NCI-H774 (cell line): ENCODE measurements around the gene MGP.

Experiments
- DNase-seq: peaks from one replicate; lab custom pipeline; 2025; lab: John Stamatoyannopoulos, UW

Gene MGP

DNA sequence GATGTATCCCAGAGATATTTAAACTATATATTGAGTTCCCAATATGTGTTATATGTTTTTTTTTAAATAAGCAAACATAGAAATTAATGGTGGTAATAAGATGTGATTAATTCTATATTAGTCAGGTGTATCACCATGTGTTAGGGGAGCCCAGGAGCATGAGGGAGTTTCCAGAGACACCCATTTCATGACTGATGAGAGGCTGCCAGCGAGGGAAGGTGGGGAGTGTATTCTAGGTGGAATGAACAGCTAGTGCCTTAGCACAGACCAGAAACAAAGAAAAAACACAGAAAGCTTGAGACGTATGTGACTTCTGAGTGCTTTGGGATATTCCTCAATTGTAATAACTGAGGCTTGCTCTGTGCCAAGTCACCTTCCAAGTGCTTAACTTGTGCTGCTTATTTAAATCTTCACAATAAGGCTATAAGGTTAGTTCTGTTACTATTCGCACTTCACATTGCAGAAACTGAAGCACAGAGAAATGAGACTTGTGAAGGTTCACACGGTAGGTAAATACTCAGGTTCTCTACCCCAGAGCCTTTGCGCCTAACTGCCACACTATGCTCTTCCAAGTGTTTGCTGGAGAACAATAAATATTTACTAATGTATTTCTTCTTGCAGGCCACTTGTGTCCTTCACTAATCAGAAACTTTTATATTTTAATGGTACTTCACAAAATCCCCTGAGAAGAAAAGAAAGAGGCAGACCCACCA is 17.9 kb upstream of the MGP start:
- no peak for DNase-seq

DNA sequence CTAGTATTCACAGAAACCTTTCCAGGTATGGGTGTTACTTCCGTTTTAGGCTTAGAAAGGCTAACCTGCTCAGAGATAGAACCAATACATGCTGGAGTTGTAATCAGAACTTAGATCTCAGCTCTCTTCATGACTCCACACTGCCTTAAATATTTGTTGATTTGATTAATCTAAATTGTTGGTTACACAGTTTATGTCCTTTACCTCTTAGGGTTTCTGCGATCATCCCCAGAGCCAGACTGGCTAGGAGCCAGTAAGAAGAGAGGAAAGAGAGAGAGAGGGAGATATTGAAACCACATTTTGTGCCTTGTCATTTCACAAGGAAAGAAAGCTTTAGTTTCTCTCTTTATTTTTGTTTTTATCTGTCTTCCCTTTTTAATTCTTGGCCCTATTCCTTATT is 16.8 kb upstream of the MGP start:
- no peak for DNase-seq

DNA sequence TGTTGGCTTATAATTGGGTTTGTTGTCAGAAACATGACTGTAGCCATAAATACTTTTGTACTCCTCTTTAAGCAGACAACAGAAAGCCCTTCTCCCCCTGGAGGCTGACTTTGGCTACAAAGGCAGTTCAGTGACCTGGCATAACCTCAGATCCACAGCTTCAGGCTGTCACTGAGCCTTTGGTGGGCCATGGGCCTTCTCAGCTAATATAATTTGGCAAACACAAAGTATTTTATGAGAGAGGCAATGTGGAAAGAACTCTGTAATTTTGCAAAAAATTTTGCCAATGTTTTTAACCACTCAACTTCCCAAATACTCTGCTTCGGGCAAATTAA is 15.5 kb upstream of the MGP start:
- no peak for DNase-seq

DNA sequence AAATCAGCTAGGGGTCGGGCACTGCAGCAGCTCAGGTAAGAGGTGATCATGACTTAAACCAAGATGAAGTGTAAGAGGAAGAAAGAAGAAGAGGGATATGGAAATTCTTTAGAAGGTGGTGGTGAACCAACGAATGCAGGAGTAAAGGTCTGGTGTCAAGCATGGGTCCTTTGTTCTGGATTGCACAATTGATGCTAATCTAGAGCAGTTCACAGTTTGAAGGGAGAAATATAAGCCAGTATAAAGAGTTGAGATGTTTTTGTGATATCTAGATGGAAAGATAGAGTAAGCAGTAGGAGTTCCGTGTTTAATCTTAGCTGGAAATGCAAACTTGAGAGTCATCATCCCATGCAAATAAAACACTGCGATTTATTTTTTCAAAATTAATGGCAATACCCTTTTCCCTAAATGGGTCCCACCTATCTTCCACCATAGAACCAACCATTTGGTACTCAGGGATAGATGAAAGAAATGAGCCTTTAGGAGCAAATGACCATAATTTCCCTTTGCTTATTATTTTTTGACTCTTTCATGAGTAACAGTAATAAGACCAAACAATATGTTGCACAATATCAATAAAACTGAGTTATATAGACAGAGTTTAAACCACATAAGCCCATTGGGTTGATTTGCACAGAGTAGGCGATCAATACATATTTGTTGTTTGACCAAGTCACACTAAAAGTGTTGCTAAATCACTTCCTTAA is 15.0 kb upstream of the MGP start:
- DNase-seq: no peak

DNA sequence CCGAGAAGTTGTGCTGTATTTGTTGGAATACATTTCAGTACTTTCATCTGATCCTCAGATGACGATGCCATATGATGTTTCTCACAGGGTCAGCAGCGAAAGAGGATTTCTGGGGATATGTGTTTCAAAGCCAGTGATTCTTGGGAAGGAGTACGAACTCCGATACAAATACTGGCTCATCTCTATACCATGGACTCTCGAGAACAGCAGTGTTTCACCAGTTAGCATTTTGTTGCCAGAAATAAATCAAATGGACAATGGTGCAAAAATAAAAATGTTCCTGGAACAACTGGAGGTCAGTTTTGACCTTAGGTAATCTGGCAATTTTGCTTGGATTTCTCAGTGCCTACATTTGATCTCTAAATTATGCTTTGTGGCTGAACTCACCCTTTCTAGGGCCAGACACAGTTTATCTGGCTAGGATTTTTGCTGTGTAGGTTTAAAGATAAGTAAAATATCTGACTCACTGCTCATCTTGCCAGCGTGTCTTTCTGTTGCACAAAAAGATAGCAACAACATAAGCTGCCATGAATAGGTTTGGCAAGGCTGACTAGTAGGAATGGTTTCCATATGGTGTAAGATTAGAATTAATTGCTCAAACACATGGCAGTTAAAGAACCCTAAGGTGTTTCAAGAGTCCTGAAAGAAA is 11.0 kb upstream of the MGP start:
- no peak for DNase-seq

DNA sequence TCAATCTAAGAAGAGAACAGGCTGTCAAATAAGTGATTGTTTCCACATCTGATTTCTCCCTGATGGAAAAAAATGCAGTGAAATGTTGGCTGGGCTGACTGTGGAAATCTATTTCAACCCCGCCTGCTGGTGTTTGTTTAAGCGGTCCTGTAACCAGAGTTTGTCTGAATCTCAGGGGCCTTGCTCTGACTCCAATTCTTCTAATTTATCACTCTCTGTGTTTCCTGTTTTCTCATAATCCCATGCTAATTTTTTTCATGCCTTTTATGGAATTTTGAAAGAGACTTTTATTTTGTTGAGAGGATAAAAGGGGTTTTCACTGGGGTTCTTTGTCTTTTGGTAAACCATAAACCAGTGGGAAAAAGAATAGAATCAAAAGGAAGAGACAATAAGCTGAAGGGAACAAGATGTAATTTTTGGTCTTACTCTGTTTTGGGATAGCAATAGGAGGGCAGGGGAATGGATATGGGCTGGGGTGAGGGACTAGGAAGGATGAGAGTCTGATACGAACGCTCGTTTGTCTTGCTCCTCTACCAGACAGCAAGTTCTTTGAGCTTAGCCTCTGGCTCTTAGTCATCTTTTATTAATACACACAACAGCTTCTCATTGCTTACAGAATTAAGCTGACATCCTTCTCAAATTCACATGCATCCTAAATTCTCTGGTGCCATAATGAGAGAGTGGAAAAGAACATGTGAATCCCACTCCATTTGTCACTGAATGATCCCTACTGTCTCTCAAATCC is 8.0 kb upstream of the MGP start:
- DNase-seq: no peak

DNA sequence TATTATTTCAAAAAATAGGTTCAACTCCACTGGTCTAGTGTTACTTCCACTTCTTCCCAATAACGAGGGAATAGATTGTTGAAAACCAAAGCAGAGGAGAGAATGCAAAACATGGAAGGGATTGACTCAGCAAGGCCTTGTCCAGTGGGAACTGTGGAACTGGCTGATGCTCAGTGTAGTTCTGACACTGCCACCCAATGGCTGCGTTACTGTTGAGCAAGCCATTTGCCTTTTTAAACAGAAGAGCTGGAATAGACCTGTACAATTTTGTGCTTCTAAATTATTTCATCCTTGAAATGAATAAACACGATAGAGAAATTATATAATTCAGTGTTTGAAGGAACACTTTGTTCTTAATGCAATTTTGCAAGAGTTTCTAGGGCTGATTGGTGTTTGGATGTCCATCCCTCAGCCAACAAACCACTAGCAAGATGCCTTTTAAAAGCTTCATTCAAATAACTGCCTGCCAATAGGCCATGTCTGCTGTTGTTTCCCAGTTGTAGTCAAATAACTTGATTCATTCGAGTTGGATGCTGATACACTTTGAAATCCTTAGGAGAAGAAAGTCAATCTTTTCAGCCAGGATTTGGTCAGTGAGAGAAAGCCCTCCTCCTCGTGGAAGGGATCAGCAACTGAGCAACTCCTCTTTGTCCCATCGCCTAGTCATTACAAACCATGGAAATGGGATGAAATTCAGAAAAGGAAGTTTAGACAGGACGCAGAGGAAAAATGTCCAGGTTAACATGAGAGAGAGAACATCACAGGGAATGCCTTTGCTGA is 7.3 kb upstream of the MGP start:
- DNase-seq: no peak

DNA sequence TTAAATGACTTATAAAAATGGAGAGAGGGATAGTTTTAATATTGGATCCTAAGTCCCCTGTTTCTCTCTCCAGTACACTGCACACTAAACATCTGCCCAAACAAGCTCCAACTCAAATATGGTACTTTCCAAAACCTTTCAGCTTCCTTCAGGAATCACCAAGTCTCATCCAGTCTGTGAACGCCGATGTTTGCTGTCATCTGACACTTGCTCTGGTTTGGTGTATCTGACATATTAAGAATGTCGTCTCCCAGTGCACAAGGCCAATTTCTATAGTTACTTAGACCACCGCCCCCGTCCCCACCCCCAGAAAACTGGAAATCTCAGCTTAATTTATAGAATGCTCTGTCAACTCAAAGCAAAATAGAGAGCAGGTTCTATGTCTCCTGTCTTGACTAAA is 5.0 kb upstream of the MGP start:
- DNase-seq: no peak

DNA sequence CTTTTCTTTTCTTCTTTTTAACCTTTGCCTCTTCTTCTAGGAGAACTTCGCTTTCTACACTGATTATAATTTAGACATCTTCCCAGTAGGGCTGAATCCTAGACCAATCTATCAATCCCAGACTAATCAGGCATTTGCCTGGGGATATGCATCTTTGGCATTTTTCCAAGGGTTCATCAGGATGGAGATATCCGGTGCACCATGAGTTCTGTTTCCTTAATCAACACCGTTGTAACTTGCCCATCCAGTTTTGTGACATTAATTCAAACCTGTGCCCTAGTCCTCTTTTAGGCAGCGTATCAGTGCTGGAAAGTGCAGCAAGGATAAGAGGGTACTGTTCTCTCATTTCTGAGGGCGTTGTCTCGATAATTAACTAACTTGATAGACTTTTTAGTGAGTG is 617 bp upstream of the MGP start:
- DNase-seq: no peak

DNA sequence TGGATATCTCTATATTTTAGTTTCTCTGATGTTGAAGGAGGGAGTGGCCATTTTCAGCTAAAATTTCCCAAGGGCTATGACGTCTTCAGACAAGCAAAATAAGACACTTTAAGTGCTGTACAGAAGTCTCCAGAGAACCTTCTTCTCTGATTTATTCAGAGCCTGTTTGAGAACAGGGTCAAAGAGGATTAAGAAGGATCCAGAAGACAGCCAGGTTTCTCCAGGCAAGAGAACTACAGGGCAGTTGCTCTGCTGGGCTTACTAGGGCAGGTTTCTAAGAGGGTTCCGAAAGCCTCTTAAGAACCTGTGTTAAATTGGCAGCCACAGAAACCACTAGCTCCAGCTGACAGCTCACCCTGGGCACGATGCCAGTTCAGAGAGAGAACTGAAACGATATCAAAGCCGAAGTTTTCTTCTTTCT is 1.2 kb downstream of the MGP start:
- no peak for DNase-seq

DNA sequence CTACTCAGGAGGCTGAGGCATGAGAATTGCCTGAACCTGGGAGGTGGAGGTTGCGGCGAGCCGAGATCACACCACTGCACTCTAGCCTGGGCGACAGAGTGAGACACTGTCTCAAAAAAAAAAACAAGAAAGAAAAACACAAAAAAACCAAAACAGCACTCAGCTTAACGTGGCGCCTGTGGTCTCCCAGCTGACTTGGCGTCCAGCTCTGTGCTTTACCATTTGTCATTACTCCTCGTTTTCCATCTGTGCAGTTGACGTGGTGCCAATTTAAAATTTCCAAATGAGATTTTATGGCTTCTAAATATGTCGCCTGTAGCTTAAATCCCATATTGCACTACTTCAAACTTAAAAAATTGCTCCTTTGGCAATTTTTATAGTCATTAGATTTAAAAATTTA is 2.0 kb downstream of the MGP start:
- no peak for DNase-seq

DNA sequence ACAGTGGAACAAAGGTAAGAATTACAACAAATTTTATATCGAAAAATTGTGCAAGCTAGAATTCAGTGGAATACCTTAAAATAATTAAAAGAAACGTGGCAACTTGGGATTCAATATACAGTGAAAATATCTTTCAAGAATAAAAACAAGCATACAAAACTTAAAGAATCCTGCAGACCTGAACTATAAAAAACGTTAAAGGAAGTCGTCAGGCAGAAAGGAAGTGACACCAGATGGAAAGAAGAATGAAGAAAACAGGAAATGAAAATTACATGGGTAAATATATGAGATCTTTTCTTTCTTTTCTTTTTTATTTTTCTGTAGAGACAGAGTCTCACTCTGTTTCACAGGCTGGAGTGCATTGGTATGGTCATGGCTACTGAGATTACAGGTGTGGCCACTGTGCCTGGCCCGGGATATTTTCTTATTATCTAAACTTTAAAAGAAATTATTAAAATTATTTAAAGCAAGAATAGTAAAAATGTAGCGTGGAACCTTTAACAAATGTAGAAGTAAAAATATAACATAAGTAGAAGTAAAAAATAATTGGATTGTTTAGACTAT is 4.7 kb downstream of the MGP start:
- DNase-seq: no peak

DNA sequence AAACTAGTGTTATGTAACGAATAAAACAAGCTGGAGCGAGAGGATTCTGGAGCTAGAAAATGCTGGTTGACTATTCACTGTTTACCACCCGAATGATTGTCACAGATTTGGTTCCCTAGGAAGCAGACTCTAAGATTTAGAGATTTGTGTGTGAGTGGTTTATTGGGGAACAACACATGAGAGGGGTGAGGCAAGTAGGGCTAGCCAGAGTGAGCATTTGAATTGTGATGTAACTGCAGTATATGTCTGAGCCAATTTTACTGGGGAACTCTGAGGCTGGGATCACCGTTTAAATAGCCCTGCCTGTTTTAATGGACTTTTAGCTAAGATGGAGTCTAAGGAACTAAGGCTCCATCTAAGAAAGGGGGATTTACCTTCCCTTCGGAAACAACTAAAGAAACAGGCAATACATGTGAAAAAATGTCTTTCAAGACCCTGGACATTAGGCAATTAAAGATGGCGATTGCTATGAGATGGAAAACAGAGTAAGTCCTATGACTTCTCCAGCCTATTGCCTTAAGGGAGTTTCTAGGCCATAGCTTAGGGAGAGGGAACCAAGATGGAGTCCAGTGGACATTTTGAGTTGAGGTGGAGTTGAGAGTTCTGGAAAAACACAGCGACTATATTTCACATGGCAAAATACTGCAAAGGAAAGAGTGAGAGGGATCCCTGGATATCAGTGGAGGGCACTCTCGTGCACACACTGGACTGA is 6.3 kb downstream of the MGP start:
- no peak for DNase-seq

DNA sequence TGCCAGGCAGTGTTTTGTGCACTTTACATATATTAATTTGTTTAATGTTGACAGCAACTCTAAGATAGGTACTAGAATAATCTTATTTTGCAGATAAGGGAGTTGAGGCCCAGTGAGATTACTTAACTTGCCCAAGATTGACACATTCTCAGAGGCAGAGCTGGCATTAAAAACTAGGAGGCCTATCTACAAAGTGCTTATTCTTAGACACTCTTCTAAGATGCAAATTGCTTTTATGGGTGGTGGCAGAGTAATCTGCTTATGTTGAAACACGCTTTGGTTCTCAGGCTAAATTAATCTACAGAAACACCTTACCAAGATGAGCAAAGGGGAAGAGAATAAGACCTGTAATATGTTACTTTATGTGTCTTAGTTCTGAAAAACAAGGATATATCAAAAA is 7.2 kb downstream of the MGP start:
- DNase-seq: no peak

DNA sequence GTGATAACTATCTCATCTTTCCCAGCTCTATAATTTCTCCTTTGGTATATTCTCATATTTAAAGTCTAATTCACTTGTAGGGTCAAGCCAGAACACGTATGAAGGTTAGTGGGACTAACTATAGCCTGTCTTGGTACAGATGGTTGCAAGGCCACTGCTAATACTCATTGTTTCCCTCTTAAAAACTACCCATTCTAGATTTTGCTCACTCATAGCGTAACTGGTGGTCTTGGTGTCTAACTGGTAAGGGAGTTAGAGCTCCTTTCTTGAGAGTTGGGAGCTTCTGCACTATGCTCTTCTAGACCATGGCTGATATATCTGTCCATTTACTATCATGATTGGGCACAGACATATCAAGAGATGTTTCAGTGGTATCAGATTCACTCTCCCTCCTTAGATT is 8.8 kb downstream of the MGP start:
- DNase-seq: no peak

DNA sequence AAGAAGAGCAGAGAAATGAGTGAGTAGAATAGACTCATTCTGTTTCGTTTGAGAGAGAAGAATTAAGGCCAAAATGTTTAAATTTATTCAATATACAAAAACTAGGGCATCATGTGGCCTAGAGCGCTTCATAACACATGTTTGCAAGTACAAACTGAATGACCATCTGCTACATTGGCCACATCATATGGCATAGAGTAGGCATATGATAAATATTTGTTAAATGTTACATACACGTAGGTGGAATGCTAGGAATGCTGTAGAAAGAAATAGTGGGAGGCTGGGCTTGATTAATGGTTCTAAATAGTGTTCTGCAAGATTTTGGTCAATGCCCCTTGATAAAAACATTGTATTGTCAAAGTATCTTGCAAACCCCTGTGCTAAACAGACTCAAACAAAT is 10.8 kb downstream of the MGP start:
- no peak for DNase-seq

DNA sequence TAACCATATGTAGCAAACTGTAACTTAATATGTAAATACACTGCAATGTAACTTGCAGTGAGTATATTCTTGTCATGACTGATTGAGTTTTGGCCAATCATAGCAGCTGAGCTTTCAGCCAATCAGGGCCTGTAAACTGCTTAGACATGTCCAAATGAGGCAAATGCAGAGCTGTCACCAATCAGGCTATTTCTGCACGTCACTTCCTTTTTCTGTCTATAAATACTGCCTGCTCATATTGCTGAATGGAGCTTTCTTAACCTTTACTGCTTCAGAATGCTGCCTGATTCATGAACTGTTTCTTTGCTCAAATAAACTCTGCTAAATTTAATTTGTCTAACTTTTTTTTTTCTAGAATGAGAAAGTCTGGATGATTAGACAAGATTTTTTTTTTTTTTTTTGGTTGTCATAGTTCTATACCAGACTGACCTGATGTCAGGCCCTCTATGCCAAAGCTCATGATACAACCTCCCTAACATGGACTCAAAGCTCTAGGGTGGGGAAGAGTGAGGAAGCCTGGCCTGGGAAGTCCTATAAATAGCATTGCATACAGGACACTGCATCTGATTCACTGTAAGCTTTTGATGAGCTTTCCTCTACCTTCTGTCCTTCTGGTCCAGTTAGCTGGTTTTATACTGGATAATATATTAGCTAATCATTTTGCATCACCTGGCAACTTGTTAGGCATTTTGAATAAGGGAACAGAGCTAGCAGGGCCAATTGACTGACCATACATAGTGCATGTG is 12.0 kb downstream of the MGP start:
- DNase-seq: no peak

DNA sequence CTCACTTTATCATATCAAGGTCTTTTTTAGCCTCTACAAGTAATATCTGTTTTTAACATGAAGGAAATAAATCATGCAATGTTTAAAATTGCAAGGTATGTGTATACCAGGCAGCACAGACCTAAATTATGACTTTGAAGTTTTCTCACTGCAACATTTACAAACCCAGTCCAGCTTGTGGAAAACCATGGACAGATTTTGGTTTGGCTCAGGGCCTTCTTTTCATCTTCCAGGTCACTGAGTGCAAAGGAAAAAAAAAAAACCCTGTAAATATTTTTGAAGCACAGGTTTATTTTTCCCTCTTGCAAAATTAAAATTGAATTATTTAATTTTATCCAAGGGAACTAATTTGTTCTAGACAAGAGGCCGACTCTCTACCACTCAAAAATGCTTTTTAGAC is 13.8 kb downstream of the MGP start:
- no peak for DNase-seq

DNA sequence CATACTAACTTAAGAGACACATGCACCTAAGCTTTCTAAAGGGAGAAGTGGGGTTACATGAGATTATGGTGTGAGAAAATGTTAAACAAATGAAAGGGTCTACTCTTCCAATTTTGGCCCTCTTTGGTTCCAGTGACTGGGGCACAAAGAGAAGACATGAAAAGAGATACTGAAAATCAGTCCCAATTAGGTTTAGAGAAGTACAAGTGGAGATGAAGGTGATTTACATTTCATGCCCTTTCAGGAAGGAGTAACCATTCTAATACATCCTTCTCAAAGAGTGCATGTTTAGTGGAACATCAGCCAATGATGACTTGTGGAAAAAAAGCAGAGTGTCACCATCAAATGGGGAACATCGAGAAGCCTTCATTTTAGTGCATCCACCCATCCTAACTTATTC is 14.4 kb downstream of the MGP start:
- no peak for DNase-seq

DNA sequence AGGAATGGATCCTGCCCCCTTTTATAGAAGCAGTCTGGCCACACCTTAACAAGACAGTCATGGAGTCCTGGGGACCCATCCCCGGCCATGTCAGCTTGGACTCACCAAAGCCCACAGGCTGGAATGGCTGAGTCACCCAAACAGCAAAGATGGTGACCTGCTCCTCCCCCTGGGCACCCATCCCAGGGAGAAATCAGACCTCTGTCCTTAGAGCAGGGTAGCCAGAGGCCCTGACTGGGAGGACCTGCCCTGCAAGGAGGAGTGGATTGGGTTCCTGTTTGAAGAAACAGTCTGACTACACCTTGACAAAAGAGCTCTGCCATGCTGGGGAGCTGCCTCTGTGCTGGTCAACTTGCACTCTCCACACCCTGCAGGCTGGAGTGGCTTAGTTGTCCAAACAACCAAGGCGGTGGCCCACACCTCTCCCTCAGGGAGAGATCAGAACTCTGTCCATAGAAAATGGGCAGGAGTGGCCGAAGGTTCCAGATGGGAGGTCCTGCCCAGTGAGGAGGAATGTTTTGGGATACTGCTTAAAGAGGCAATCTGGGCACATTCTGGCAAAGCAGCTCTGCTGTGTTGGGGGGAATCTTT is 16.6 kb downstream of the MGP start:
- no peak for DNase-seq
